HG02943 (cell line): ENCODE measurements around the gene ZFYVE1.
"Not testable (repeated sequence)": the region's sequence is repeated elsewhere in the genome, so short reads cannot be mapped to it uniquely, and the experiment has no call there.

Experiments used
- ATAC-seq: cut with Tn5 transposase; IDR thresholded peaks from one replicate; pipeline ENCODE4 v1.9.1; 2021; ENCODE audit warnings: mild to moderate bottlenecking, low read depth, moderate library complexity; ENCODE audit not compliant: unreplicated experiment

Gene ZFYVE1

DNA sequence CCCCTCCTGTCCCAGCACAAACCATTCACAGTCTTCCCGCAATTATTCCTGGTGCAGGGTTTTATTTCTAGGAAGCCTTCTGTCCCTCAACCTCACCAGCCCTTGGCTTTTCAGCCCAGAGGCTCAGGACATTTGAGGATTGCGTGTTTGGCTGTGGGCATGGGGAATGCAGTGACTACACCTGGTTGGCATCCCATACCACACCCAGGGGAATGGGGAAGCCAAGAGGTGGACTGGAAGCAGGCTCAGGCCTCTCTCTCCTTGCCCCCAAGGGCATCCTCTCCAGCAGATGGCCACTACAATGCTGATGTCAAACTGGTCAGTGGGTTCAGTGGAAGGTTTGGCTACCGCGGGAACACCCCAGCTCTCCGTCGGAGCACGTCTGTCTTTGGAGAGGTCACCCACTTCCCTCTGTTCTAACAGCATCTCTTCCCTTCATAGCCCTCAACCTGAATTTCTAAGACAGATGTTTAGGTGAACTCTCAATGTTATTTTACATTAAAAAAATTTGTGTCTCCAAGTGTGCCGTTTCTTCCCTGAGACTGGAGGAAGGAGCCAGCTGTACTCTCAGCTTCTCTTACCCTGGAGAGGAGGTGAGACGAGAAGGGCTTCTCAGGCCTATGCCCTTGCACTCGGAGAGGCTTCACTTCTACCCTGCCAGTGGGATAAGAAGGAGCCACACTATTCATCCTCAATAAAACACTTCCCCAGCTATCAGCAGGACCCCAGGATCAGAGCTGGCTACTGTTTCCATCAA lies 65.1 kb downstream of the ZFYVE1 start:
- no peak for ATAC-seq

DNA sequence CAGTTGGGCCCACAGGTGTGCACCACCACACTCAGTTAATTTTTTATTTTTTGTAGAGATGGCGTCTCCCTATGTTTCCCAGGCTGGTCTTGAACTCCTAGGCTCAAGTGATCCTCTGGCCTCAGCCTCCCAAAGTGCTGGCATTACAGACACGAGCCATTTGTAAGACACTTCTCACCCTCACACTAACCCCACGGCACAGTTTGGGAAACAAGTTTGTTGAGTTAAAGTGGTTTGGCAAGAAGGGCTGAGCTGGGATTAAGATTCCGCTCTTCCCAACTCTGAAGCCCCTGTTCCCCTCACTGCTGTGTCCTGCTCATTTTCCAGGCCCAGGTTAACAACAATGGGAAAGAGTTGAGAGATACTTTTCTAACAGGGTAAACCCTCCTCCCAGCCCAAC lies 65.9 kb downstream of the ZFYVE1 start:
- ATAC-seq = not testable (repeated sequence)

DNA sequence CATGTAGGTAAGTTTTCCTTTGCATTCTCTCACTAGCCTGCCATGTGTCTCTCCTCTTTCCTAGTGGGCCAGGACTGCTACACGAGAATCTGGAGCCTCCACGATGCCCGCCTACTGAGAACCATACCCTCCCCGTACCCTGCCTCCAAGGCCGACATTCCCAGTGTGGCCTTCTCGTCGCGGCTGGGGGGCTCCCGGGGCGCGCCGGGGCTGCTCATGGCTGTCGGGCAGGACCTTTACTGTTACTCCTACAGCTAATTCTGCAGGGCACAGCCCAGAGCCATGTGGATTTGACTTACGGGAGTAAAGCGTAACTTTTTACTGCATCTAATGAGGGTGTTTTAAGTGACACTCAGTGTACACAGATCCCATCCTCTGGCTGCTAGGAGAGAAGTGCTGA lies 68.4 kb downstream of the ZFYVE1 start:
- ATAC-seq = no peak

DNA sequence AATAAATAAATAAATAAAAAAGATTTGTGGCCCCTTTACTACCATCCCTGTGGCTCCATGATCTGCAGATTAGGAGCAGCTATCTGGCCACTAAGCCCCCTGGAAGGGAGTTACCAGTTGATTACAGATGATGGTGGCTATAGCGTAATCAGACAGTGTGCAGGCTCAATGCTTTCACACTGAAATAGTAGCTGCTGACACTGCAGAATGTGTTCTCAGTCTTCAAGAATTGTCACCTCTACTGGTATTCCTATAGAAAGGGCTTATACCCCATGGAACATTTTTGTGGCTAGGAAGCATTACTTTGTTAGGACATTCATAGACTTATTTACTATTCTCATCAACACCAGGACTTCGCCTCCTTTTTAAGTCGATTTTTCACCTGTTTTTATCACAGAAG lies 69.7 kb downstream of the ZFYVE1 start:
- ATAC-seq = no peak

DNA sequence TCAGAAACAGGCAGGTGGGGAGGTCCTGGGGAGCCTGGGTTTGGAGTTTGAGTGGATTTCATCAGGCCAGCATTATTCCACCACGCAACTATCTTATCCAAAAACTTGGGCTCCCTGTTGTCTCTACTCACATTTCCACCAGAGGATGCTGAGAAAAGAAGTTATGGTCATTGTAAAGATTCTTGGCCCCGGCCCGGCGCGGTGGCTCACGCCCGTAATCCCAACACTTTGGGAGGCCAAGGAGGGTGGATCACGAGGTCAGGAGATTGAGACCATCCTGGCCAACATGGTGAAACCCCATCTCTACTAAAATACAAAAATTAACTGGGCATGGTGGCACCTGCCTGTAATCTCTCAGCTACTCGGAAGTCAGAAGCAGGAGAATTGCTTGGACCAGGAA lies 70.2 kb downstream of the ZFYVE1 start:
- not testable (repeated sequence) for ATAC-seq

DNA sequence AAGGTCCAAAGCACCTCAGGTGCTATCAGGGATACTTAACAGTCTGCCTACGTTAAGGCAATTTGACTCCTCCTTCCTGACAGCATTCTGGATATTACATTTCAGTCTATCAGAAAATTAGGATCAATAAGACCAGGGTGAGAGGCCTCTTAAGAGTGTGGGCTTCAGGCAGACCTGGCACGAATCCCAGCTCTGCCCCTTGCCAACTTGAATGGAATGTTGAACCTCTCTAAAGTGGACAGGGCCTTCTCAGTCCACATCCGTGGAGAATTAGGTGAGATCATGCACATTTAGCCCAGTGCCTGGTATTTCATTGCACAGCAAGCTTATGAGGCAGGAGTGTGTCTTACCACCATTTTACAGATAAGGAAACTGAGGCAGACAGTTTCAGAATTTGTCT lies 74.7 kb downstream of the ZFYVE1 start:
- ATAC-seq = no peak

DNA sequence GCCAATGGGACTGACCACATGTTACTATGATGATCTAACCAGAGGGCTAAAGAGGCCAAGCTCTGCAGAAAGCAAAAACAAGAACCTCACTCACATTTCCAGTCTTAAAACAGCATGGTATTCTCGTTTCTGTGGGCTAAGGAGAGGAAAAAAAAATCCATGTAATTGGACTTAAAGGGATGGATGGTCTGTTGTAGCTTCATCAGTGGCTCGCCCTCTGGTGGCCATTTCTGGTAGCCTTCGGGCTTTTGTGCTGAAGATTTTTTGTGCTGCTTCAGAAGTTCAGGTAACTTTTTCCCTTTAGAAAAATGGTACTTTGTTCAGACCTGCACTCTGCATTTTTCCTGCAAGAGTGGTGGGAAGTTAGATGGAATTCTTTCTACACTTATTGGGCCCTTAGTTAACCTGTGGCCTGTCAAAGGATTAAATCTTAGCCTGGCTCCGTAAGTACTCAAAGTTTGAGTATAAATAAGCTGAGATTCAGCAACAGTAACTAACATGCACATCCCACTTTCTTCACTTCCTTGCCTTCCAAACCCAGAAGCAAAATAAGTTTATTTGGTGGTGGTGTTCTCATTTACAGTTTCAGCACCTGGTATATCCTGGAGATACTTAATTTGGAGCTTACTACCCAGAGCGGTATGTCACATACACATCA lies 78.3 kb downstream of the ZFYVE1 start:
- no peak for ATAC-seq

DNA sequence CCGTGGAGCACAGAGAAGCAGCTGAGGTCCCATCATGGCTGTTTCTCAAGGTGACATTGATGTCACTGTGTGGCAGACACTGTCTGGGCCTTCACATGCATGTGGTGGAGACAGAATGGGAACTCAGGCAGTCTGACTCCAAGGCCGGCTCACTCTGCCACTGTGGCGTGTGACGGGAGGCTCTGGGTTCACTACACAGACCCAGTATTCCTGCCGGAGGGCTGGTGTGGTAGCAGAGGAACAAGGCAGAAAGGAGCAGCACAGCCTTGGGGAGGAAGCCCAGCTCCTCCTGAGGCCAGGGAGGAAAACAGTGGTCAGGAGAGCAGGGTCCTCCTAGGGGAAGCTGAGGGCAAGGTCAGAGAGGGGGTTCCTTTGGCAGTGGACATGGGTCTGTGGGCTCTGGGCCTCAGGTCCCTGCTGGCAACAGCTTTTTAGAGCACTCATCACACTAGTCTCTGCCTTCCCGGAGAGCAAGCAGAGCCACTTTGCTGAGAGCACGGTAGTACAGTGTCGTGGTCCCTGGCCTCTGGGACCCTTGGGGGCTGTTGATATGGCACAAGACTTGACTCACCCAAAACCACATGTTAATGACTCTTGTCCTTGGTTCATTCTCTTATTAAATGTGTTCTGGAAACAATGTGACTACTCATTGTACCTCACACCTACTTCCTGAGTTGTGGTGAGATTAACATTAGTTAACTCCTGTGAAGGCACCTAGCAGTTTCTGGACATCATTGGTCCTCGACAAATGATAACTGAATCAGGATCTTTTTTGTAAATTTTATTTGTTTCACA lies 79.3 kb downstream of the ZFYVE1 start:
- ATAC-seq = no peak

DNA sequence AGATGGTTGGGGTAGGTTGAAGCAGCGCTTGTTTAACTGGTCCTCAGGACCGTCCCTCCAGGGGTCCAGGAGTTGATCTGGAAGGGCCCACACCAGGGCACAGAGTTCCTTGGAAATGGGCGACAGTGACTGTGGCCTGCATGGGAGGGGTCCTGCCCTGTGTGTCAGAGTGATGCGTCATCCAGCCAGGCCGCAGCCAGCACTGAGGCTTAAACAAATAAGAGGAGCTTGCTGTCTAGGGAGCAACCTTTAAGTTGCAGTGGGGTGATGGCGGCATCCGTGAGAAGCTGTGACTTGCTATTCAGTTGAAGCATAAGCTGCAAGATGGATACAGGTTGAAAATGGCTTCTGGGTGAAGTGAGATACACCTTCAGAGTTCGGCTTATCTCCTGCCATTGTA lies 80.4 kb downstream of the ZFYVE1 start:
- no peak for ATAC-seq

DNA sequence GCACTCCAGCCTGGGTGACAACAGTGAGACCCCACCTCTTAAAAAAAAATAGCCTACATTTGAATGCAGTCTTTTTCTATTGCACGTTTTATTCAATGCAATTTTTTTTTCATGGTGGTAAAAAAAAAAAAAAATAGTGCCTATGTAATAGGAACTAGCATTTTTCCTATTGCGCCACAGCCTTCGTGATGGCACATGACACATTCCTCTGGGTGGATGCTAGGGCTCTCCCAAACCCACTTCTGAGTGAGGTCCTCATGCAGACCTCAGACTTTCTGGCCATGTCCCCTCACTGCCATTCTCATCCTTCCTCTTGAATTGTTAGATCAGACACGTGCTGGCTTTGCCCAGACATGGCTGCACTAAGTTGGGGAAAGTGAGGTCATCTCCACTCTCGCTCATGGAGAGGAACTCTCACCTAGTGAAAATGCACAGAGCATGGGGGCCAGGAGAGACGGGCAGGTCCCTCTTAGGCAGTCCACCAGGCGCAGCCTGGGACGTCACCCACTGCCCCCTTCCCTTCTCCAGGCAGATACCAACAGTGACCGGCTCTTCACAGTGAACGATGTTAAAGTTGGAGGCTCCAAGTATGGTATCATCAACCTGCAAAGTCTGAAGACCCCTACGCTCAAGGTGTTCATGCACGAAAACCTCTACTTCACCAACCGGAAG lies 81.4 kb downstream of the ZFYVE1 start:
- ATAC-seq = no peak

DNA sequence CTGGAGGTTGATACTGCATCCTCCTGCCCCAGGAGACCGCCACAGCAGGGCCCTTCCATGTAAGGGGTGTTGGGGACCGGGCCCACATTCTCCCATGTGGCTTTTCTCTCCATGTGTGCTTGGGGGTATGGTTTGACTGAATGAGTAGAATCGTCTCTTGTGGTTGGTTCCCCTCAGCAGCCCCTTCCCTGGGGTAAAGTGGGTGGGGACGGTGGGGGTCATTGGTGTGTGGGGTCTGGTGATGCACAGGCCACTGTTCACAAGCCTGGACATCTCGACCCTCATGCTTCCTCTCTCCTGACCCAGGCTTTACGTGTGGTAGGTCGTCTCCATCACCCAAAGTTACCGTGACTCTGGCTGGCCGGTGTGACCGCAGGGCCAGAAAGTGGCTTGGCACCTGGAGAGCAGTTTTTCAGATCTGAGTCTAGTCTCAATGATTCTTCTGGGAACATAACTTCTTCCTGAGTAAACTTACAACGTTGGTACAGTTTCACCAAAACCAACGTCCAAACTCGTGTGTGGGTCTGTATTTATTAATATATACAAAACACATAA lies 83.0 kb downstream of the ZFYVE1 start:
- ATAC-seq = no peak

DNA sequence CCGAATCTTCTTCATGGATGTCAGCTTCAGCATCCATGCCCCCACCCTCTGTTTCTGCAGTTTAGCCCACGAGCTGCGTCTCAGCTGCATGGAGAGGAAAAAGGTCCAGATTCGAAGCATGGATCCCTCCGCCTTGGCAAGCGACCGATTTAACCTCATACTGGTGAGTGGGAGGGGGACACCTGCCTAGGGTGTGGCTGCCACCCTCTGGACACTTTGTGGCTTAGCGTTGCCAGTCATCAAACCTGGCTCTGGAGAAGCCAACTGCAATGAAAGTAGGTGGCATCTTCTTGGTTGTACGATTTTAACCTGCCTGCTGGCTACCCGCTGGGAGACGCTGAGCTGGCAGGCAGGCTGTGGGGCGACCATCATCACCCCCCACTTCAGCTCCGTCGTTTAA lies 84.0 kb downstream of the ZFYVE1 start:
- no peak for ATAC-seq

DNA sequence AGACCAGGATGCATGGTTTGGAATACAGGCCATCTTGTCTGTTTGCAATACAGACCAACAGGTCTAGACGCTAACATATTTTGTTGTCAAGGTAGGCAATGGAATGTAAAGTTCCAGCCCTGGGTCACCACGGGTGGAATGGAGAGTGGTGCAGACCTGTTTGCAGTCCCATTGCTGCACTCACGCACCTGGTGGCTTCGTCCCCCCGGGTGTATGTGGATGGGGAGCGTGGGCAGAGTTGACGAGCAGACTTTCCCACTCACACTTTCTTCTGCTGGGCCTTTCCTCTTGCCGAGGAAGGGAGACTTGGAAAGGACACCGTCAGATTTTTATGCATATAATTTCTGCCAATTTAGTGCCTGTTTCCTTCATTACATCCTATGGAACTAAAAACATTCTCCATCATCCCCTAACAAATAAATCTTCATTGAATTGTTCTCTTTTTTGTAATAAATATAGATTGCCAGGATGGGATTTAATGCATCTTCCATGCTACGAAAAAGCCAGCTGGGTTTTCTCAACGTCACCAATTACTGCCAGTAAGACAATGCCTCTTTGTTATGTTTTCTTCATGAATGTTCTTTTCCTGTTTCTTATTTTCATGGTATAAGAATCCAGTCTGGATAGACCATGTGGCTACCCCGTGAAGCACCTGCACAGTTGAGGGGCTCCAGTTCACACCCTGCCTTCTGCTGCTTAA lies 85.5 kb downstream of the ZFYVE1 start:
- no peak for ATAC-seq

DNA sequence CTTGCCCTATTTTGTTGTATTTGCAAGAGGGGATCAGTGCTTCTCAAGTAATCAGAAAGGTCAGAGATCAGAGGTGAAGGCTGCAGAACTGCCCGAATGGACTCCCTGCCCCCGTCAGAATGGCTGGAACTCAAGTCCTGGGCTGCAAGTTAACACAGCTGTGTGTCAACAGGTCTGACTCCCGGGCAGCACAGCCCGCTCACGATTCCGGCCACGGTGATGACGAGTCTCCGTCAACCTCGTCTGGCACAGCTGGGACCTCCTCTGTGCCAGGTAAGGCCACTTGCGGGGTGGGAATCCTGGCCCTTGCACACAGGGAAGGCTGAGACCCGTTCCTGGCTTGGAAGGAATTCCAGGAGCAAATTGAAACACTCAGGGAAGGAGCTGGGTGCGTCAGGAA lies 87.3 kb downstream of the ZFYVE1 start:
- ATAC-seq = no peak

DNA sequence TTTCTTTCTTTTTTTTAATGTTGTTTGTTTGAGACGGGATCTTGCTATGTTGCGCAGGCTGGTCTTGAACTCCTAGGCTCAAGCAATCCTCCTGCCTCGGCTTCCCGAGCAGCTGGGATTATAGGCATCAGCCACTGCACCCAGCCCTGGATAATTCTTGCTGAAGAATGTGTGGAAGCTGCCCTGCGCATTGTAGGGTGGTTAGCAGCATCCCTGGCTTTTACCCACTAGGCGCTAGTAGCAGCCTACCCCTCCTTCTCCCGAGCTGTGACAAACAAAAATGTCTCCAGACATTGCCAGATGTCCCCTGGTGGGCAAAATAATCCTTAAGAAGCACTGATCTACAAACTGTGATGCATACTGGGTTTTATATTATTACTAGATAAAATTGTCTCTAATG lies 94.0 kb downstream of the ZFYVE1 start:
- no peak for ATAC-seq

DNA sequence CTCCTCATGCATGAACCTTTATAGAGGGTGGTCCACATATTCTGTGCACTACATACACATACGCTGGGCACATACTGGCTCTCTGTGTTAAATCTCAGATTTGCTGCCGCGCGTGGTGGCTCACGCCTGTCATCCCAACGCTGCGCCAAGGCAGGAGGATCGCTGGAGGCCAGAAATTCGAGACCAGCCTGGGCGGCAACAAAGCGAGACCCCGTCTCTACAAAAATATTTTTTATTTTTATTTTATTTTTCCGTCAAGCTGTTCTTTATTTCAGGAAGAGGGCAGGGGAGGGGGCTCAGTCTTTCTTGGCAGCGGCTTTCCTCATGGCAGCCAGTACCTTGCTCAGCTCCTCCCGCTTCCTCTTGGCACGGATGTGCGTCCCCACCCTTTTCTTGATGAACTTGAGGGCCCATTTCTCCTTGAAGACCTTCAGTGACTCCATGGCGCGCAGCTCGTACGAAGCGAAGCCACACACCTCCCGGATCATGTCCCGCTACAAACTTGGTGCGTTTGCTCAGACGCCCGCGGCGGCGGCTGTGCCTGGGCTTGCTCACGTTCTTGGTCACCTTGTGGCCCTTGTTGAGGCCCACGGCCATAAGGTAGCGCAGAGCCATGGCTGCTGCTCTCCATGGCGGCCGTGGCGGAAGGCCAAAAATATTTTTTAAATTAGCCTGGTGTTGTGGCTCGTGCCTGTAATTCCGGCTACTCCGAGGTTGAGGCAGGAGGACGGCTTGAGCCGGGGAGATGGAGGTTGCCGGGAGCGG lies 97.4 kb downstream of the ZFYVE1 start:
- no peak for ATAC-seq

DNA sequence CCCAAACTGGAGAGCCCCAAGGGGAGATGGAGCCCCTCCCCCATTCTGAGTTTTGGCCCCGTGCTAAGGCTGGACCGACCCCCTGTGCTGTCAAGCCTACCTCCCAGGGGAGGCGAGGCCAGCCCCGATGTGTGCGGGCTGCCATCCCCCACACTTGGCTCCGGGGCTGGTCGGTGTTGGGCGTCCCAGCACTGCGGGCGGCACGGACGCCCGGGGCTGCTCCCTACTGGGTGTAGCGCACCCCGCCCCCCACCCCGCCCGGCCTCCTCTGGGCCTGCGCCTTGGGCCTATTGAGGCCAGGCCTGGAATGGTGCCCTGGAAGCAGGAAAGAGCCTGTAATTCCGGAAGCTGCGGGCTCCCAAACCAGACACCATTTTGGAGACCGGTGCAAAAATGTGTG lies 98.0 kb downstream of the ZFYVE1 start:
- no peak for ATAC-seq

DNA sequence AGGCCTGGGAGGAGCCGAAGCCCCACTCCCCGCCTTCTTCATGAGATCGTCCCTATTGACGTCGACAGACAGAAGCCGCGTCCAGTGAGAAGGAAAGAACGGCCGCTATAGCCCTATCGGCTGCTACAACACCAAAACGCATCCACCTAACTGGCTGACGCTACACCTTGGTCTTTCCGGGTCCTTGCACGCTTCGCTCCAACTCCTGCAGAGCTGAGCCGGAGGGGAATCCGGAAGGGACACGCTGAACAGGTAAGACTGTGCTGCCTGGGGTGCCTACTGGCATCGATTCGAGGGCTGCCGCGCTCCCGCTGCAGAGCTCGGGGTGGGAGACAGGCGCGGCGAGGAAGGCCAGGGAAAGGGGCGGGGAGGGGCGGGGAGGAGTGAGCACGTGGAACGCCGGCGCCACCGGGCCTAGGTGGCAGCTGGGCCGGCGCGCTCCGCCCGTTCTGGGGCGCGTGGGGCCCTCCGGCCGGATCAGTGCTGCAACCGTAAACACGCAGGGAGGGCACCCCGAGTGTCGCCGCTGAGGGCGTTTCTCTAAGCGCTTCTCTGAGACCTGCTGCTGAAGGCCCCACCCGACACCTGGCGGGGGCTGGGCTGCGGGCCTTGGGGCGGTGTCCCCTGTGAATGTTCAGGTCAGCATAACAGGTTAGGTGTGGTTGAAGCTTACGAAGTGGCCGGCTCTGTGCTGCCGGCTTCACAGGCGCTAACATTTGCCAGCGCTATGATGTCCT lies 100.4 kb downstream of the ZFYVE1 start, which contains the start of gene DCAF4:
Gene DCAF4, plus strand, starts transcription at position 173 of the 737 bp plus-strand sequence. CDS start 11,515 bp downstream, outside the sequence.
- peak; percentile 98 for ATAC-seq
